CD14-positive monocyte (primary cell): ENCODE measurements around the gene LIM2. TPM values are rescaled to one million over a fixed set of nuclear protein-coding genes. Genes with fewer than 3 reads are reported as not detected.

Experiments used
- DNase-seq, 3 donors: peaks; one replicate each; pipeline ENCODE4 v3.0.0-alpha.2; 2011 to 2022
- H2AFZ ChIP-seq: 2 replicates; pipeline ENCODE4 v1.6.0; 2012; ENCODE audit warnings: mild to moderate bottlenecking, low read depth, low read length, inconsistent platforms; ENCODE audit not compliant: insufficient read depth, poor library complexity, severe bottlenecking
- H3K27ac ChIP-seq, 2 donors: 1 replicate in 1 of 2; 2 replicates in 1 of 2; pipeline ENCODE4 v1.5.1; 2012 to 2013; ENCODE audit warnings: low read length in 2 of 2, control low read depth in 1 of 2, inconsistent platforms in 1 of 2, low read depth in 1 of 2, mild to moderate bottlenecking in 1 of 2
- H3K27me3 ChIP-seq, 2 donors: one replicate each; pipeline versions ENCODE4 v1.6.0 to v1.6.1; 2011 to 2013; ENCODE audit warnings: low read length in 2 of 2; ENCODE audit not compliant: control insufficient read depth in 2 of 2, insufficient read depth in 2 of 2
- H3K36me3 ChIP-seq, 2 donors: replicated peaks in 1 of 2; 1 replicate in 1 of 2; 2 replicates in 1 of 2; pipeline versions ENCODE4 v1.5.1 to v1.6.1; 2012 to 2013; ENCODE audit warnings: low read length in 2 of 2, control low read depth in 1 of 2, inconsistent platforms in 1 of 2, mild to moderate bottlenecking in 1 of 2; ENCODE audit not compliant: insufficient read depth in 2 of 2, control insufficient read depth in 1 of 2
- H3K4me1 ChIP-seq, 2 donors: 1 replicate in 1 of 2; 2 replicates in 1 of 2; pipeline versions ENCODE4 v1.5.1 to v1.6.1; 2012 to 2013; ENCODE audit warnings: low read length in 2 of 2, control low read depth in 1 of 2, inconsistent platforms in 1 of 2, mild to moderate bottlenecking in 1 of 2, moderate library complexity in 1 of 2; ENCODE audit not compliant: insufficient read depth in 2 of 2, control insufficient read depth in 1 of 2
- H3K4me2 ChIP-seq: replicated peaks from 2 replicates; pipeline ENCODE3; 2012; ENCODE audit warnings: low read length, moderate library complexity, mild to moderate bottlenecking; ENCODE audit not compliant: poor library complexity, severe bottlenecking; ENCODE audit errors: extremely low read depth
- H3K4me3 ChIP-seq, 3 experiments: fragments of 200-600 bp in 1 of 3; sonication (generic) in 1 of 3; replicated peaks in 1 of 3; 1 replicate in 2 of 3; 2 replicates in 1 of 3; pipeline ENCODE4 v1.5.1; 2011 to 2013; ENCODE audit warnings: low read length in 3 of 3, mild to moderate bottlenecking in 3 of 3, control low read depth in 2 of 3, low read depth in 2 of 3, inconsistent platforms in 1 of 3, moderate library complexity in 1 of 3
- H3K79me2 ChIP-seq: 2 replicates; pipeline ENCODE4 v1.6.0; 2012; ENCODE audit warnings: mild to moderate bottlenecking, control low read depth, inconsistent platforms, low read length, moderate library complexity; ENCODE audit not compliant: insufficient read depth
- H3K9ac ChIP-seq: 2 replicates; pipeline ENCODE4 v1.6.0; 2017; ENCODE audit warnings: low read length, mild to moderate bottlenecking; ENCODE audit not compliant: insufficient read depth, poor library complexity, severe bottlenecking
- H3K9me3 ChIP-seq, 2 donors: replicated peaks in 1 of 2; 1 replicate in 1 of 2; 2 replicates in 1 of 2; pipeline versions ENCODE4 v1.5.1 to v1.6.1; 2012 to 2013; ENCODE audit warnings: low read length in 2 of 2, control low read depth in 1 of 2; ENCODE audit not compliant: control insufficient read depth in 1 of 2, insufficient read depth in 1 of 2
- H4K20me1 ChIP-seq: 2 replicates; pipeline ENCODE4 v1.6.0; 2012; ENCODE audit warnings: mild to moderate bottlenecking, low read length, control low read depth, moderate library complexity; ENCODE audit not compliant: insufficient read depth
- H3K27ac Mint-ChIP-seq, 7 donors: one replicate each; pipeline ENCODE4 v1.8.0; 2020; ENCODE audit warnings: mild to moderate bottlenecking in 7 of 7, mixed read lengths in 7 of 7, moderate library complexity in 6 of 7, inconsistent platforms in 2 of 7
- H3K27me3 Mint-ChIP-seq, 3 donors: one replicate each; pipeline ENCODE4 v1.8.0; 2021 to 2022; ENCODE audit warnings: low read depth in 3 of 3, mild to moderate bottlenecking in 3 of 3, mixed read lengths in 3 of 3, moderate library complexity in 3 of 3, inconsistent platforms in 1 of 3
- H3K36me3 Mint-ChIP-seq, 2 donors: one replicate each; pipeline ENCODE4 v1.8.0; 2020; ENCODE audit warnings: mixed read lengths in 2 of 2, inconsistent platforms in 1 of 2, mild to moderate bottlenecking in 1 of 2
- H3K4me1 Mint-ChIP-seq: one replicate; pipeline ENCODE4 v1.8.0; 2020; ENCODE audit warnings: mild to moderate bottlenecking, mixed read lengths
- H3K4me3 Mint-ChIP-seq, 2 donors: one replicate each; pipeline ENCODE4 v1.8.0; 2020; ENCODE audit warnings: mild to moderate bottlenecking in 2 of 2, mixed read lengths in 2 of 2, moderate library complexity in 1 of 2
- H3K9me3 Mint-ChIP-seq, 7 donors: one replicate each; pipeline ENCODE4 v1.8.0; 2020 to 2022; ENCODE audit warnings: mixed read lengths in 7 of 7, mild to moderate bottlenecking in 6 of 7, moderate library complexity in 6 of 7, inconsistent platforms in 2 of 7
- CTCF ChIP-seq: fragments of 200-600 bp; IDR thresholded peaks from one replicate; pipeline ENCODE4 v1.8.0; 2022; ENCODE audit warnings: antibody characterized with exemption, mild to moderate bottlenecking
- WGBS: methylation state at CpG from one replicate; pipeline ENCODE4 v1.1.5; 2013; ENCODE audit warnings: missing lambda C conversion rate; ENCODE audit not compliant: insufficient coverage; 5-methylcytosine and 5-hydroxymethylcytosine counted together
- intact Hi-C, 2 donors: fragments of 100-400 bp; cut with micrococcal nuclease; formaldehyde crosslinking; loops; one replicate each; pipeline versions ENCODE4 v1.15.0 to v1.15.1; 2023
- polyA plus RNA-seq, 3 donors: library from polyadenylated mRNA; depleted of rRNA in 1 of 3; unstranded in 2 of 3; stranded (reverse) in 1 of 3; fragments of 300-500 nt in 2 of 3; fragments of >200 nt in 1 of 3; fragmentation: Illumina TruSeq in 2 of 3; gene quantifications; 1 replicate in 2 of 3; 2 replicates in 1 of 3; pipeline ENCODE4 v1.2.3, GENCODE V29; 2012 to 2021

Gene LIM2
- polyA plus RNA-seq, 3 donors, result not detected

GRCh38 chr19:51364200-51365106, 23.3 kb downstream of the LIM2 start:
- Histone ChIP-seq H3K27ac (no peak overlapping the region), H3K79me2 (peaks cover 55% of the 10 kb centered on the region), H3K9ac (no peak overlapping the region), H3K4me2 (no peak overlapping the region), H3K36me3 (no peaks in the 10 kb centered on the region), H3K4me1 (peaks cover 29 to 56% of the 10 kb centered on the region in 2 donors), H2AFZ (no peak overlapping the region), H4K20me1 (no peaks in the 10 kb centered on the region), H3K9me3 (no peaks in the 10 kb centered on the region), H3K27me3 (no peaks in the 10 kb centered on the region), H3K4me3 (no peak overlapping the region)
- H3K4me1 Mint-ChIP-seq, result peaks cover 49% of the 10 kb centered on the region
- H3K27ac Mint-ChIP-seq, result peak overlapping the region in 5 of 7 donors; percentile 43 to 82 (median 61)
- no peak for TF ChIP-seq CTCF
- no peak overlapping the region for H3K4me3 Mint-ChIP-seq
- intact Hi-C loops, result loop anchor here (1.0 to 5.0 kb wide), 3 partner anchors 22 to 37 kb away; partner anchors contain the start of gene VSIG10L (in 1 of the 2)
- peaks cover 0 to 4% (median 0%) of the 10 kb centered on the region in 3 donors for H3K27me3 Mint-ChIP-seq
- DNase-seq, result no peak
- no peaks in the 10 kb centered on the region for H3K9me3 Mint-ChIP-seq
- peaks cover 9 to 13% of the 10 kb centered on the region in 2 donors for H3K36me3 Mint-ChIP-seq
- 89% methylated on average over 7 of the region's 15 CpGs for WGBS

GRCh38 chr19:51361239-51361638, 26.5 kb downstream of the LIM2 start:
- Histone ChIP-seq H3K9ac (no peak overlapping the region), H2AFZ (no peak overlapping the region), H3K4me3 (no peak overlapping the region), H3K4me1 (peaks cover 10 to 33% of the 10 kb centered on the region in 2 donors), H3K4me2 (no peak overlapping the region), H3K27me3 (no peaks in the 10 kb centered on the region), H3K27ac (no peak overlapping the region), H4K20me1 (no peaks in the 10 kb centered on the region), H3K36me3 (peaks cover 0 to 4% of the 10 kb centered on the region in 2 donors), H3K79me2 (peaks cover 40% of the 10 kb centered on the region), H3K9me3 (no peaks in the 10 kb centered on the region)
- WGBS, result 91% methylated on average over 10 of the region's 13 CpGs
- peaks cover 32% of the 10 kb centered on the region for H3K4me1 Mint-ChIP-seq
- no peak overlapping the region for H3K27ac Mint-ChIP-seq
- H3K27me3 Mint-ChIP-seq, result no peaks in the 10 kb centered on the region
- no peaks in the 10 kb centered on the region for H3K9me3 Mint-ChIP-seq
- no peak for TF ChIP-seq CTCF
- intact Hi-C loops, result no loop called here
- peaks cover 15 to 31% of the 10 kb centered on the region in 2 donors for H3K36me3 Mint-ChIP-seq
- DNase-seq, result no peak
- no peak overlapping the region for H3K4me3 Mint-ChIP-seq
